CD4-positive, alpha-beta T cell (primary cell): ENCODE data around the gene KRT28. TPM values are rescaled to one million over a fixed set of nuclear protein-coding genes. Genes with fewer than 3 reads are reported as not detected.

Experiments
- ATAC-seq: fragments of 200-7000 bp; cut with Tn5 transposase; one replicate; pipeline ENCODE4 v1.10.0; 2022; ENCODE audit warnings: mild to moderate bottlenecking; ENCODE audit not compliant: poor library complexity
- CTCF ChIA-PET: fragments of 350-600 bp; sonication (Branson Sonifier 250); formaldehyde crosslinking; loops from one replicate; lab custom pipeline; 2021; ENCODE audit warnings: antibody characterized with exemption, inconsistent platforms; lab: Charles Lee
- POLR2A ChIA-PET: fragments of 350-600 bp; sonication (Branson Sonifier 250); formaldehyde crosslinking; loops from one replicate; lab custom pipeline; 2021; ENCODE audit warnings: antibody characterized with exemption, inconsistent platforms; lab: Charles Lee
- DNase-seq, 14 experiments: peaks; one replicate each; pipeline ENCODE4 v3.0.0-alpha.2; 2013 to 2020; ENCODE audit warnings: mixed read lengths in 2 of 14
- H3K27ac ChIP-seq, 2 donors: one replicate each; pipeline versions ENCODE4 v1.5.1 to v1.7.0; 2013; ENCODE audit warnings: low read length in 2 of 2, low read depth in 1 of 2, mild to moderate bottlenecking in 1 of 2
- H3K27me3 ChIP-seq, 2 experiments: 1 replicate in 1 of 2; 2 replicates in 1 of 2; pipeline versions ENCODE4 v1.6.1 to v1.7.0; 2013; ENCODE audit warnings: low read length in 2 of 2, control low read depth in 1 of 2, mild to moderate bottlenecking in 1 of 2, moderate library complexity in 1 of 2; ENCODE audit not compliant: insufficient read depth in 2 of 2, control insufficient read depth in 1 of 2
- H3K36me3 ChIP-seq: one replicate; pipeline ENCODE4 v1.6.1; 2013; ENCODE audit warnings: low read length, control low read depth; ENCODE audit not compliant: insufficient read depth
- H3K4me1 ChIP-seq: one replicate; pipeline ENCODE4 v1.6.1; 2013; ENCODE audit warnings: low read length, control low read depth; ENCODE audit not compliant: insufficient read depth
- H3K4me3 ChIP-seq: one replicate; pipeline ENCODE4 v1.5.1; 2013; ENCODE audit warnings: mild to moderate bottlenecking, low read length, moderate library complexity
- H3K9me3 ChIP-seq, 2 experiments: 1 replicate in 1 of 2; 2 replicates in 1 of 2; pipeline versions ENCODE4 v1.6.1 to v1.7.0; 2013; ENCODE audit warnings: low read length in 2 of 2, mild to moderate bottlenecking in 2 of 2, control low read depth in 1 of 2, moderate library complexity in 1 of 2; ENCODE audit not compliant: control insufficient read depth in 1 of 2, insufficient read depth in 1 of 2
- H3K27ac Mint-ChIP-seq: one replicate; pipeline ENCODE4 v1.8.0; 2020; ENCODE audit warnings: mixed read lengths
- H3K27me3 Mint-ChIP-seq: one replicate; pipeline ENCODE4 v1.8.0; 2021; ENCODE audit warnings: mixed read lengths
- H3K36me3 Mint-ChIP-seq: one replicate; pipeline ENCODE4 v1.8.0; 2021; ENCODE audit warnings: low read depth, mixed read lengths
- H3K4me1 Mint-ChIP-seq: one replicate; pipeline ENCODE4 v1.8.0; 2021; ENCODE audit warnings: low read depth, mixed read lengths
- H3K4me3 Mint-ChIP-seq: one replicate; pipeline ENCODE4 v1.8.0; 2020; ENCODE audit warnings: mild to moderate bottlenecking, mixed read lengths
- H3K9me3 Mint-ChIP-seq: one replicate; pipeline ENCODE4 v1.8.0; 2020; ENCODE audit warnings: mixed read lengths
- intact Hi-C, 2 experiments: fragments of 100-400 bp; cut with DNase I in 1 of 2; cut with micrococcal nuclease in 1 of 2; formaldehyde crosslinking; loops; one replicate each; pipeline versions ENCODE4 v1.15.1 to v1.9.0; 2023 to 2025; cut with DNase I, micrococcal nuclease
- total RNA-seq, 174 experiments: library from RNA in 2 of 174; stranded (reverse) in 2 of 174; gene quantifications; one replicate each; pipeline ENCODE4 v1.2.3 and lab custom pipeline; 2021 to 2026
- TF ChIP-seq, protein P1 (sequence below): fragments of 200-600 bp; IDR thresholded peaks from one replicate; pipeline ENCODE4 v1.8.0; 2022; ENCODE audit warnings: antibody characterized with exemption, mild to moderate bottlenecking

The KRT28 gene
- total RNA-seq, 2 experiments from 2014 or later = not detected

- H3K4me3 Mint-ChIP-seq = no peak overlapping the region
- Histone ChIP-seq H3K4me3 (no peak overlapping the region), H3K4me1 (no peaks in the 10 kb centered on the region), H3K27me3 (peaks cover 6 to 8% of the 10 kb centered on the region in 2 experiments), H3K27ac (no peak overlapping the region), H3K9me3 (peaks cover 13 to 27% of the 10 kb centered on the region in 2 experiments), H3K36me3 (no peaks in the 10 kb centered on the region)
- DNase-seq (no peak), ATAC-seq (no peak)
- H3K4me1 Mint-ChIP-seq = no peaks in the 10 kb centered on the region
- ChIA-PET CTCF (interaction anchor here (0.7 kb wide), 1 partner anchor 67 kb away, joined by 3 read pairs; no protein-coding TSS in a partner anchor), POLR2A (no interaction called here)
- H3K27ac Mint-ChIP-seq = no peak overlapping the region
- TF ChIP-seq, protein P1, sequence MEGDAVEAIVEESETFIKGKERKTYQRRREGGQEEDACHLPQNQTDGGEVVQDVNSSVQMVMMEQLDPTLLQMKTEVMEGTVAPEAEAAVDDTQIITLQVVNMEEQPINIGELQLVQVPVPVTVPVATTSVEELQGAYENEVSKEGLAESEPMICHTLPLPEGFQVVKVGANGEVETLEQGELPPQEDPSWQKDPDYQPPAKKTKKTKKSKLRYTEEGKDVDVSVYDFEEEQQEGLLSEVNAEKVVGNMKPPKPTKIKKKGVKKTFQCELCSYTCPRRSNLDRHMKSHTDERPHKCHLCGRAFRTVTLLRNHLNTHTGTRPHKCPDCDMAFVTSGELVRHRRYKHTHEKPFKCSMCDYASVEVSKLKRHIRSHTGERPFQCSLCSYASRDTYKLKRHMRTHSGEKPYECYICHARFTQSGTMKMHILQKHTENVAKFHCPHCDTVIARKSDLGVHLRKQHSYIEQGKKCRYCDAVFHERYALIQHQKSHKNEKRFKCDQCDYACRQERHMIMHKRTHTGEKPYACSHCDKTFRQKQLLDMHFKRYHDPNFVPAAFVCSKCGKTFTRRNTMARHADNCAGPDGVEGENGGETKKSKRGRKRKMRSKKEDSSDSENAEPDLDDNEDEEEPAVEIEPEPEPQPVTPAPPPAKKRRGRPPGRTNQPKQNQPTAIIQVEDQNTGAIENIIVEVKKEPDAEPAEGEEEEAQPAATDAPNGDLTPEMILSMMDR = no peak
- H3K36me3 Mint-ChIP-seq = peaks cover 2% of the 10 kb centered on the region
- peaks cover 54% of the 10 kb centered on the region for H3K27me3 Mint-ChIP-seq
- intact Hi-C loops = no loop called here
- peaks cover 17% of the 10 kb centered on the region for H3K9me3 Mint-ChIP-seq
Observed at GRCh38 chr17:40765657-40766056, 34.1 kb downstream of the KRT28 start.

GRCh38 chr17:40763752-40764151 lies 36.0 kb downstream of the KRT28 start:
- intact Hi-C loops = no loop called here
- H3K27me3 Mint-ChIP-seq = peaks cover 62% of the 10 kb centered on the region
- Histone ChIP-seq H3K36me3 (no peaks in the 10 kb centered on the region), H3K27ac (no peak overlapping the region), H3K27me3 (peaks cover 6 to 8% of the 10 kb centered on the region in 2 experiments), H3K9me3 (peaks cover 13 to 46% of the 10 kb centered on the region in 2 experiments), H3K4me3 (no peak overlapping the region), H3K4me1 (no peaks in the 10 kb centered on the region)
- ChIA-PET CTCF (no interaction called here), POLR2A (no interaction called here)
- no peaks in the 10 kb centered on the region for H3K4me1 Mint-ChIP-seq
- no peak overlapping the region for H3K4me3 Mint-ChIP-seq
- H3K27ac Mint-ChIP-seq = no peak overlapping the region
- no peak for DNase-seq
- TF ChIP-seq, protein P1 = no peak
- no peak for ATAC-seq
- peaks cover 6% of the 10 kb centered on the region for H3K36me3 Mint-ChIP-seq
- H3K9me3 Mint-ChIP-seq = peaks cover 31% of the 10 kb centered on the region

DNA sequence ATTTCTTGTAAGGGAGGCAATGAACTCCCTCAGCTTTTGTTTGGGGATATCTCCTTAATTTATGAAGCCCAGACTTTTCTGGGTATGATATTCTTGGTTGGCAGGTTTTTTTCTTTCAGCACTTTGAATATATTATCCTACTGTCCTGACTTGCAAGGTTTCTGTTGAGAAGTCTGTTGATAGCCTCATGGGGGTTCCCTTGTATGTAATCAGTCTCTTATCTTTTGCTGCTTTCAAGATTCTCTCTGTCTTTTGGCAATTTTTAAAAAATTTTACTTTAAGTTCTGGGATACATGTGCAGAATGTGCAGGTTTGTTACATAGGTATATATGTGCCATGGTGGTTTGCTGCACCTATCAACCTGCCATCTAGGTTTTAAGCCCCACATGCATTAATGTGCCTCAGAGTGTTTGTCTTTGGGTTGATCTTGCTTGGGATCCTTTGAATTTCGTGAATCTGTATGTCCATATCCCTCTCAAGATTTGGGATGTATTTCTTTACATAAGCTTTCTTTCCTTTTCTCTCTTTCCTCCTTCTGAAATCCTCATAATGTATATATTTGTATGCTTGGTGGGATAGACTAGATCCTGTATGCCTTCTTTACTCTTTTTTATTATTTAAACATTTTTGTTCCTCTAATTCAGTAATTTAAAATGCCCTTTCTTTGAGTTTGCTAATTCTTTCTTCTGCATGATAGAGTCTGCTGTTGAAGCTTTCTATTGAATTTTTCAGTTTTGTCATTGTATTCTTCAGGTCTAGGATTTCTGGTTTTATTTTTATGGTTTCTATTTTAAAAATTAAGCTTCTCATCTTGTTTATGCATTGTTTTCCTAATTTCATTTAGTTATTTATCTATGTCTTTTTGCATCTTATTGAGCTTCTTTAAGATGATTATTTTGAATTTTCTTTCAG lies 39.4 kb downstream of the KRT28 start:
- H3K27me3 Mint-ChIP-seq = peaks cover 62% of the 10 kb centered on the region
- no peak overlapping the region for H3K27ac Mint-ChIP-seq
- ATAC-seq (no peak), DNase-seq (no peak)
- Histone ChIP-seq H3K36me3 (no peaks in the 10 kb centered on the region), H3K27ac (no peak overlapping the region), H3K9me3 (peaks cover 16 to 50% of the 10 kb centered on the region in 2 experiments), H3K27me3 (peaks cover under 1 to 2% of the 10 kb centered on the region in 2 experiments), H3K4me1 (no peaks in the 10 kb centered on the region), H3K4me3 (no peak overlapping the region)
- H3K36me3 Mint-ChIP-seq = peaks cover 6% of the 10 kb centered on the region
- H3K4me3 Mint-ChIP-seq = no peak overlapping the region
- H3K4me1 Mint-ChIP-seq = no peaks in the 10 kb centered on the region
- peaks cover 32% of the 10 kb centered on the region for H3K9me3 Mint-ChIP-seq
- ChIA-PET POLR2A (no interaction called here), CTCF (no interaction called here)
- TF ChIP-seq, protein P1 = no peak
- intact Hi-C loops = no loop called here
